ENCODE data around the gene LAT. TPM values are rescaled to one million over a fixed set of nuclear protein-coding genes. Genes with fewer than 3 reads are reported as not detected.
"Not testable (repeated sequence)": the region's sequence is repeated elsewhere in the genome, so short reads cannot be mapped to it uniquely, and the experiment has no call there.

The LAT gene, protein sequence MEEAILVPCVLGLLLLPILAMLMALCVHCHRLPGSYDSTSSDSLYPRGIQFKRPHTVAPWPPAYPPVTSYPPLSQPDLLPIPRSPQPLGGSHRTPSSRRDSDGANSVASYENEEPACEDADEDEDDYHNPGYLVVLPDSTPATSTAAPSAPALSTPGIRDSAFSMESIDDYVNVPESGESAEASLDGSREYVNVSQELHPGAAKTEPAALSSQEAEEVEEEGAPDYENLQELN
- total RNA-seq = 359 and 362 TPM in 2 replicates

DNA sequence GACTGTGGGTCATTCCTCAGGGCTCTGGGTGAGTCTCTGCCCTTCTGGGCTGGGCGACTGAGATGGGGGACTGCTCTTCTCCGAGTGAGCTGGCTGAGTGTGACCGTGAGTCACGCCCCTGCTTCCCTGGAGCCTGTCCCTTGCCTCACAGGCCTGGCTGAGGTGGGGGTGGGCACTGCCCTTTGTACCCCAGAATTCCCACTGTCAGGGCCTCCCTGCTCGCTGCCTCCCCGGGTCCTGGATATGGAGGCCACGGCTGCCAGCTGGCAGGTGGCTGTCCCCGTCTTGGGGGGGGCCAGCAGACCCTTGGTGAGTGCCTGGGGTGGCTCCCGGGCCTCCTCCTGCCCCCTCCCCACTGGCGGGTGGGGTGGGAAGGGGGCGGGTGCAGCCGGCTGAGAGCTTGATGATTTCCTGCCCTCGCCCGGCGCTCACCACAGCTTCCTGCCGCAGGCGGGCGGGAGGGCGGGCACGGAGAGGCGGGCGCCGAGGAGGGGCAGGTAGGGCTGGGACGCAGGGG lies at the start of gene LAT:
Gene LAT, plus strand, starts transcription at position 434 of the 517 bp plus-strand sequence. CDS start 366 bp downstream, outside the sequence.
- intact Hi-C loops (cut with micrococcal nuclease) = loop anchor here (1.0 to 10.0 kb wide), 4 partner anchors 10 to 1617 kb away; partner anchors contain the start of genes NFATC2IP and SPNS1

DNA sequence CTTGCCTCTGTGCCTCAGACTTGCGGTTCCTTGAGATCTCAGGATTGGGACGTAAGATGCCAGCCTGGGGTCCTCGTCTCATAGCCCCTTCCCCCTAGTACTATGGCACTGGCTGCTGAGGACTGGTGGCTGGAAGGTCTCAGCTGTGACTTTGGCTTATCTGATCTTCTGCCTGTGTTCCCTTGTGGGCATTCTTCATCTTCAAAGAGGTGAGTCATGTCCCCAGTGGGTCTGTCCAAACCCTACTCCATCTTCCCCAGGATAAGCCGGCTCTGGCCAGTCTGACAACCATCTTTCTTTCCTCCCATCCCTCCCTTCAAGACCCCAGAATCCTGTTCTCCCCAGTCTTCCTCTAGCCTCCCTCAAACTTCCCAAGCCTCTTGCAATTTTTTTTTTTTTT lies 49.5 kb upstream of the LAT start:
- intact Hi-C loops (cut with micrococcal nuclease) = loop anchor here (10.0 kb wide), 2 partner anchors 381 to 441 kb away; partner anchors contain the start of genes APOBR, CLN3 and SGF29

DNA sequence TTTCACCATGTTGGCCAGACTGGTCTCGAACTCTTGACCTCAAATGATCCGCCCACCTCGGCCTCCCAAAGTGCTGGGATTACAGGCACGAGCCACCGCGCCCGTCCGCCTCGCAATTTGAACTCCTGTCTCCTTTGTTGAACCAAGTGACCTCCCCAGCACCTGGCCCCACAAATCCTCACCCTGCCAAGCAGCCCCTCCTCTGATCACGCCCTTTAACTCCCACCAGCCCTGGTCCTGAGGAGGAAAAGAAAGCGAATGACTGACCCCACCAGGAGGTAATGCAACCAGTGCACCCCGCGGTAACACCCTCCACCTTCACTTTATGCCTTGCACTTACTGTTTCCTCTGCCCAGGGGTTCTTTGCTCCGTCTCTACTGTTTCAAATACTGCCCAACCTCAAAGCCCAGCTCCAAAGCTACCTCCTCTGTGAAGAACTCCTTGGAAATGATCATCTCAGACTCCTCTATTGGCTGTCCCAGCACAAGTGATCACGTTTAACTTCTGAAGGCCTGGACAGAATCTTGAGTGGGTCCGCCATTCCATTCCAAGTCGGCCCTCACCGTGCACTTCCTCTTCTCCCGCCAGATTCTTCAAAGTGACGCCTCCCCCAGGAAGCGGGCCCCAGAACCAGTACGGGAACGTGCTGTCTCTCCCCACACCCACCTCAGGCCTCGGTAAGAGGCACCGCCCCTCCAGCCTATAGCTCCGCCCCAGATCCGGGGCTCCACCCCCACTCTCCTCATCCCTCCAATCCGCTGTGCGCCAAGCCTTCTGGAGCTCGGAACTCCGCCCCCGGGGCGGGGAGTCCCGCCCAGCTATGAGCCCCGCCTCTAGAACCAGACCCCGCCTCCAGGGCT lies 48.7 kb upstream of the LAT start:
- intact Hi-C loops (cut with micrococcal nuclease) = loop anchor here (1.0 to 10.0 kb wide), 4 partner anchors 11 to 441 kb away; partner anchors contain the start of genes APOBR, CLN3, NFATC2IP and RABEP2

DNA sequence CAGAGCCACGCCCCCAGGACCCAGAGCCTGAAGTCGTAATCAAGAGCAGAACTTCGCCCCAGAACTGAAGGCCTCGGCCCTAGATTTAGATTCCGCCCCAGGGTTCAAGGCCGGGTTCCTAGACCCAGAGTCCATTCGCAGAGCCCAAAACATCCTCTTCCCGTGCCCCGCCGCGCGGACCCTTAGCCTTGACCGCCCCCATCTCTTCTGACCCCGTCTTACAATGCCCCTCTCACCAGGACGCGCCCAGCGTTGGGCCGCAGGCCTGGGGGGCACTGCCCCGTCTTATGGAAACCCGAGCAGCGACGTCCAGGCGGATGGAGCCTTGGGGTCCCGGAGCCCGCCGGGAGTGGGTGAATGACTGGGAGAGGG lies 48.1 kb upstream of the LAT start:
- intact Hi-C loops (cut with micrococcal nuclease) = loop anchor here (1.0 to 10.0 kb wide), 4 partner anchors 11 to 442 kb away; partner anchors contain the start of genes APOBR, CLN3, NFATC2IP and RABEP2

DNA sequence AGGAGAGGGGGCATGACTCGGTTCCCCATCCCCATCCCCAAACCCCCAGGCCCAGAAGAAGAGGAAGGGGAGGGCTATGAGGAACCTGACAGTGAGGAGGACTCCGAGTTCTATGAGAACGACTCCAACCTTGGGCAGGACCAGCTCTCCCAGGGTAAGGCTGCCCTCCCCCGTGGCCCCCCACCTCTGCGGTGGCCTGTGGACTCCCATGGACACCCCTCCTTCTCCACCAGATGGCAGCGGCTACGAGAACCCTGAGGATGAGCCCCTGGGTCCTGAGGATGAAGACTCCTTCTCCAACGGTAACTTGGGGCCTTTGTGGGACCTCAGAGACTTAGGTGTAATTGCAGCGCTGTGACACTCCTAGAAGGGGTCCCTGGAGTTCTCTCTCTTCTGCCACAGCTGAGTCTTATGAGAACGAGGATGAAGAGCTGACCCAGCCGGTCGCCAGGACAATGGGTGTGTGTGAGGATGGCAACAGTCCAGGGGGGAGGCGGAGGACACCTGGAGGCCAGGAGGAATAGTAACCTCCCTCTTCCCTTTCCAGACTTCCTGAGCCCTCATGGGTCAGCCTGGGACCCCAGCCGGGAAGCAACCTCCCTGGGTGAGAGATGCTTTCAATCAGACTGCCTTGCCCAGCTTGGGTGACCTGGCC lies 47.5 kb upstream of the LAT start:
- intact Hi-C loops (cut with micrococcal nuclease) = loop anchor here (10.0 kb wide), 2 partner anchors 383 to 443 kb away; partner anchors contain the start of genes APOBR, CLN3 and SGF29

DNA sequence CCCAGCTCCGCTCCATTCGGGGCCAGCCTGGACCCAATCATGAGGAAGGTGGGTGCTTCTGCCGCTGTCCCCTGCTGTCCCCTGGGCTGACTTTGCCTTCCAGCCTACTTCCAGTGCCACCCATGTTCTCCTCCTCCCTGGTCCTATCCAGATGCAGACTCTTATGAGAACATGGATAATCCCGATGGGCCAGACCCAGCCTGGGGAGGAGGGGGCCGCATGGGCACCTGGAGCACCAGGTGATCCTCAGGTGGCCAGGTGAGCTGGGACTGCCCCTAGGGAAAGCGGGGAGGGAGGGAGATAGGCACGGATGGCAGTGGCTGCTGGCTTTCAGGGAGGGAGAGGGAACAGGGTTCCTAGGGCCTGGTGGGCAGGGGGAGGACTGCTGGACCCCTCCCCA lies 46.1 kb upstream of the LAT start:
- intact Hi-C loops (cut with micrococcal nuclease) = loop anchor here (10.0 kb wide), 2 partner anchors 384 to 444 kb away; partner anchors contain the start of genes APOBR, CLN3 and SGF29

DNA sequence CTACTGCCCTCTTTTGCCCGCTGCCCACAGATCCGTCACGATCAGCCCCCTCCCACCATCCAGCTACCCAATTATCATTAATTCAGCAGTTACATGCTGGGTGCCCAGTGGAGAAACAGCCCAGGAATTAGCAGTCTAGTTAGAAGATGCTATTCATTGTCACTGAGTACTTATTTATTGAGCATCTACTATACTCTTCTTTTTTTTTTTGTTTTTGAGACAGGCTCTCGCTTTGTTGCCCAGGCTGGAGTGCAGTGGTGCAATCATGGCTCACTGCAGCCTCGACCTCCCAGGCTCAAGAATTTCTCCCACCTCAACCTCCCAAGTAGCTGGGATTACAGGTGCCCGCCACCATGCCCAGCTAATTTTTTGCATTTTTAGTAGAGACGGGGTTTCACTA lies 45.0 kb upstream of the LAT start:
- intact Hi-C loops (cut with micrococcal nuclease) = loop anchor here (10.0 kb wide), 2 partner anchors 385 to 445 kb away; partner anchors contain the start of genes APOBR, CLN3 and SGF29

DNA sequence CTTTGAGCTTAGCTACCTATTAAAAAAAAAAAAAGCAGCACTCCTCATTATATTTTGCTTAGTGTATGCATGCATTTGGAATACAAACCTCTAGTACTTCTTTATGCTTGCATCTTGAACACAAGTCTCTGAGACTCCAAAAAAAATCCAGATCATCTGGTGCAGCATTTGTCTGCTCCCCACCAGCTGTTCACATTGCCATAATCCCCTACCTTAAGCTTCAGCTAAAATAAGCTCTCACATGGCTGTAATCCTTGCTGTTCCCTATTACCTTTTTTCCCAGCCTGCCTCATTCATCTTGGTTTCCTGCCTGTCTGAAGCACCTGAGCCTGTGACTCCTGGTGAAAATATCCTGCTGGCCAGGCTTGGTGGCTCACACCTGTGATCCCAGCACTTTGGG lies 41.6 kb upstream of the LAT start:
- intact Hi-C loops (cut with micrococcal nuclease) = no loop called here

DNA sequence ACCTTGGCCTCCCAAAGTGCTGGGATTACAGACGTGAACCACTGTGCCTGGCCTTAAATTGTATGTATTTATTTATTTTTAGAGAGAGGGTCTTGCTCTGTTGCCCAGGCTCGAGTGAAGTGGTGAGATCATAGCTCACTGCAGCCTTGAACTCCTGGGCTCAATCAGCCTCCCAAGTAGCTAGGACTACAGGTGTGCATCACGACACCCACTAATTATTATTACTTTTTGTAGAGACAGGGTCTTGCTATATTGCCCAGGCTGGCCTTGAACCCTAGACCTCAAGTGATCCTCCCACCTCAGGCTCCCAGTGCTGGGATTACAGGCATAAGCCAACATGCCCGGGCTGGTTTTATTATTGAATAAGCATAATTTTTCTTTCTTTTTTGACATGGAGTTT lies 38.2 kb upstream of the LAT start:
- intact Hi-C loops (cut with micrococcal nuclease) = no loop called here

DNA sequence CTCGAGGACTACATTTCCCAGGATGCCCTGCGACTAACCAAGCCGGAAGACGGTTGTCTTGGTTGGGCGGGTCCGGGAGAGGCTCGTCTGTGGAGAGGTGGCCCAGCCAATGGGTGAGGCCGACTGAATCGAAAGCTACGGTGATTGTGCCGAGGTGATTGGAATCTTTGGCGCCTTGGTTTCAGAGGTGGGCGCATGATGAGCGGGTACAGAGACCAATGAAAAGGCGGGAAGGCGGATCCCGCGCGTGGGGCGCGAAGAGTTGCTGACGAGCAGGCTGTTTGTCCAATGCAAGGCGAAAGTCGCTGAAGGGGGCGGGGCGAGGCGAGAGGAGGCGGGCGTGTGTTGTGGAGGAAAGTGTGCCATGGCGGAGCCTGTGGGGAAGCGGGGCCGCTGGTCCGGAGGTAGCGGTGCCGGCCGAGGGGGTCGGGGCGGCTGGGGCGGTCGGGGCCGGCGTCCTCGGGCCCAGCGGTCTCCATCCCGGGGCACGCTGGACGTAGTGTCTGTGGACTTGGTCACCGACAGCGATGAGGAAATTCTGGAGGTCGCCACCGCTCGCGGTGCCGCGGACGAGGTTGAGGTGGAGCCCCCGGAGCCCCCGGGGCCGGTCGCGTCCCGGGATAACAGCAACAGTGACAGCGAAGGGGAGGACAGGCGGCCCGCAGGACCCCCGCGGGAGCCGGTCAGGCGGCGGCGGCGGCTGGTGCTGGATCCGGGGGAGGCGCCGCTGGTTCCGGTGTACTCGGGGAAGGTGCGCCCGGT lies 34.0 kb upstream of the LAT start, which contains the start of gene NFATC2IP:
Gene NFATC2IP, plus strand, starts transcription at position 290 of the 762 bp plus-strand sequence. Its CDS starts 75 bp downstream, at position 365.
- intact Hi-C loops (cut with micrococcal nuclease) = loop anchor here (1.0 to 5.0 kb wide), 8 partner anchors 15 to 127 kb away; partner anchors contain the start of genes LAT, RABEP2, SH2B1 and SPNS1

DNA sequence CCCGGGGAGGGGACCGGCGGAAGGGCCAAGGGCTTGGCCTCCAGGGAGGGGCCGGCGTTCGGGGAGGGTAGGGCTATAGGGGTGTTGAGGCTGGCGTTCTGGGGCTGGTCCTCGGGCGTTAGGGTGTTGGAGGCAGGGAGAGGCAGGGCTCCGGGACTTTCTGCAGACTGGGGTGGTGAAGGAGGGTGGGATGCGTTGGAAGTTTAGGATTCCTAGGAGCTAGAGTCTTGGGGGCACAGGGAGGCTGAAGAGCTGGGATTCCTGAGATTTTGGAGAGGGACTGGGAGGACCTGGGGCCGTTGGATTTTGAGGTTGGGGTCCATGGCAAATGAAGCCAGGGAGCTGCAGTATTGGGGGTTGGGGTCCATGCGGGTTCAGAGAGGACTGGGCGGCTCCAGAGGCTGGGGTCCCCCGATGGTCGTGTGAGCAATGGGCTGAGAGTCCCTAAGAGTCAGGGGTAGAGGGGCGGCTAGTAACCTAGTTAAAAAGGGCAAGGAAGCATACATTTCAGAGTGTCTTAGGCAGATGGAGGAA lies 33.4 kb upstream of the LAT start:
- intact Hi-C loops (cut with micrococcal nuclease) = loop anchor here (2.0 to 5.0 kb wide), 3 partner anchors 33 to 104 kb away; partner anchors contain the start of genes LAT, SH2B1 and TUFM

DNA sequence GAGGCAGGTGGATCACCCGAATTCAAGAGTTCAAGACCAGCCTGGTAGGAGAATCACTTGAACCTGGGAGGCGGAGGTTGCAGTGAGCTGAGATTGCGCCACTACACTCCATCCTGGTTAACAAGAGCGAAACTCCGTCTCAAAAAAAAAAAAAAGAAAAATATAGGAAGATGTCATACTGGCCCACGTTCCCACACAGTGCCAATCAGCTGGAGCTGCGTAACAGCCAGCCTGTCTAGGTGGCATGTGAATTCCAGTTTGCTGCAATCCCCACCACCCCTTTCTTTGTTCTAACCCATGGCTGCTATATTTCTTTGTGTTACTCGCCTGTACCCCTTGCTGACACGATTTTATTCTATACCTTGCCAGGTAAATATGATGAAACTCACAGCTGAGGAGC lies 26.6 kb upstream of the LAT start:
- intact Hi-C loops (cut with micrococcal nuclease) = no loop called here

DNA sequence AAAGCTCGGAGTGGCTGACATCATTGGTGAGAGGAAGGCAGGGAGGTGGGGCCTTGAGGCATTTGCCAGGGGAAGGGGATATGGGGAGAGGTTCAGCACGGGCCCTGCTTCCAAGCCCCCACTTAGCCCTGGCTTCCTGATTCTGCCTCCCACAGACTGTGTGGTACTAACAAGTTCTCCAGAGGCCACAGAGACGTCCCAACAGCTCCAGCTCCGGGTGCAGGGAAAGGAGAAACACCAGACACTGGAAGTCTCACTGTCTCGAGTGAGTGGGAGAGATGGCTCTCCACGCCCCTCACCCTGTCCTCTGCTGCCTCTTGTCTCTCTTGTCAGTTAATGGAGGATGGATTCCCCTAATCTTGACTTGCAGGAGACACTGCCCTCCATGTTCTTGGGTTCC lies 26.0 kb upstream of the LAT start:
- intact Hi-C loops (cut with micrococcal nuclease) = no loop called here

DNA sequence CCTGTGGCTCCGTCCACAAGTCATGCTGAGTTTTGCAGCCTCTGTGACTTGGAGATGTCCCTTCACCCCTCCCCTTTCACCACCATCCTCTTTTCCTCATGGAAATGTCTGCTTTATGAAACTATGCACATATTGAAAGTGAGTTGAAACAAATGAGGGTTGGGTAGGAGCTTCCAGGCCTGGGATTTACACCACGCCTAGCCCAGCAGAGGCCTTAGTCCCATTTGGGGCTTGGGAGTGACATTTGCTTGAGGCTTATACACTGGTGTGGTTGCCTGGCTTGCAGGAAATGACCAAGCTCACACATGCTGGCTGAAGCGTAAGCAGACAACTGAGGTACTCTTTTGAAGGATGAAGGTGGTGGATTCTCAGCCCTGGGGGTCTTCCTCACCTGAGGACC lies 20.8 kb upstream of the LAT start:
- intact Hi-C loops (cut with micrococcal nuclease) = no loop called here

DNA sequence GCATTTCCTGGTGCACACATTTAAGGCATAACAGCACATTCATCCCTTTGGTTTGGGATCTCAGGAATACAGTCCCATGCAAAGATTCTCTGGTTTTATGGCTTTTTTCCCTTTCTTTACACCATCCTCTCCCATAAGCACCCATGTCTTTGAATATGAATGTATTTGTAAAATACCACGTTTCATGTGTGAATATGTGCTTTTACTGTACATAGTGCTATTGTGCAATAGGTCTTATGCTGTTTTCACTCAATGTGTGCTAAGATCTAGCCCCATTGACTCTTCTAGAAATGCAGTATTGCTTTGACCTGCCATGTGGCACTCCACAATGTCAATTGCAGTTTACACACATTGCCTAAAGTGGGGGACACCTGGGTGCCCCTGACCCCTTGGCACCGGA lies 20.4 kb upstream of the LAT start:
- intact Hi-C loops (cut with micrococcal nuclease) = no loop called here

DNA sequence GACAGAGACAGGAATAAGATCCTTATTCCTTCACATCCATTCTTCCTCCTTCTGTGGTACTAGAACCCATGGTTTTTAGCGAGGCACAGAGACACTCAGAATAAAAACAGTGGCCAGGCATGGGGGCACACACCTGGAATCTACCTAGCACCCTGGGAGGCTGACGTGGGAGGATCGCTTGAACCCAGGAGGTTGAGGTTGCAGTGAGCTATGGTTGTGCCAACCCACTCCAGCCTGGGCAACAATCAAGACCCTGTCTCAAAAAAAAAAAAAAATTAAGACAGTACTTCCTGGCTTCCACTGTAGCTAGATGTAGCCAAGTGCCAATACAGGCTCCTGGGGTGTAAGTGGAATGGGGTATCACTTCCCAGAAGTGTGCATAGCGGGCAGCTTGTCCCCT lies 17.7 kb upstream of the LAT start:
- intact Hi-C loops (cut with micrococcal nuclease) = no loop called here

DNA sequence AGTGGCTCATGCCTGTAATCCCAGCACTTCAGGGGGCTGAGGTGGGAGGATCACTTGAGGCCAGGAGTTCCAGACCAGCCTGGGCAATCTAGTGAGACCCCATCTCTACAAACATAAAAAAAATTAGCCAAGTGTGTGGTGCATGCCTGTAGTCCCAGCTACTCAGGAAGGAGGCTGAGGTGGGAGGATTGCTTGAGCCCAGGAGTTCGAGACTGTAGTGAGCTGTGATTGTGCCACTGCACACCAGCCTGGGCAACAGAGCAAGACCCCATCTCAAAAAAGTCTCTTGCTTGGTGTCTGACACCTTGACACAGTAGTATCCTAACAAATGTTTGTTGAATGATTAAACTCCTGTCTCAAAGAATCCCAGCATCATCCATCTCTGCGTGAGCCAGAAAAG lies 15.2 kb upstream of the LAT start:
- intact Hi-C loops (cut with micrococcal nuclease) = not testable (repeated sequence)

DNA sequence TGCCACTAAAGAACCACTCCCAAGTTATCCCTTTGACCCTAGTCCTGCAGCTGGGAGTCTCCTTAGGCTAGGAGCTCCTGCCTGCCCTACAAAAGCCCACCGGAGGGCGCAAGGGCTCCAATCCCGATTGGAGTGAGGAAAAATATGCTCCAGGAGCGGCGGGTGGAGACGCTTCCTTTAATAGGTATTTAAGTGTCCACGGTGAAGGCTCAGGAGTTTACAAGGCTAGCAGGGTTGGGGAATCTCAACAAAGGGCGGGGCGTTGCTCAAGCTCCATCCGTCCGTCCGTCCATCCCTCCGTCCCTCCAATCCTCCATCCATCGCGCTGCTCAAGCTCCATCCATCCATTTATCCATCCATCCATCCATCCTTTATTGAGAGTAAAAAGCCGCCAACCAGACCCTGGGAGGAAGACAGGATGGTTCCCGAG lies 10.8 kb upstream of the LAT start:
- intact Hi-C loops (cut with micrococcal nuclease) = loop anchor here (1.0 to 2.0 kb wide), 7 partner anchors 11 to 150 kb away; partner anchors contain the start of genes LAT, NFATC2IP and RABEP2

DNA sequence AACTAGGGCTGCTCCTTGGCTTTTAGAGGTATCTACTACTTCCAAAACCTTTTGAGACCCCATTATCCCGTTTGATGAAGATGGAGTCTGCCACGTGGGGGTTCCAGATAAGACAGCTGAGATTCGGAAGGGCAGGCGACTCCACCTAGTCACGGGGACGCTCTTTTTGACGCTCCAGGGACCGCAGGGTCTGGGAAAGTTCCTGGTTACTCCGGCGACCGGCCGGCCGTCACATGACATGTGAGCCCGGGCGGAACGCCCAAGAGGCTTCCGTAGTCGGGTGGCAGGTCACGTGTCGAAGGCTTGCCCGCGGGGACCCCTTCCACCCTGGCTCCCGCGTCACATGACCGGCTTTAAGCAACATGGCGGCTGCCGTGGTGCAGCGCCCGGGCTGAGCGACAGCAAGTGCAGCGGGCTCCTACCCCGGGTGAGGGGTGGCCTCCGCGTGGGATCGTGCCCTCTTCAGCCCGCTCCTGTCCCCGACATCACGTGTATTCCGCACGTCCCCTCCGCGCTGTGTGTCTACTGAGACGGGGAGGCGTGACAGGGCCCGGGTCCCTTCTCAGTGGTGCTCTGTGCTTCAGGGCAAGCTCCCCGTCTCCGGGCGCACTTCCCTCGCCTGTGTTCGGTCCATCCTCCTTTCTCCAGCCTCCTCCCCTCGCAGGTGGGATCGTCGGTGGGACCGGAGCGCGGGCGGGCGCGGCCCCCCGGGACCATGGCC lies 10.3 kb upstream of the LAT start, which contains the start of gene SPNS1:
Gene SPNS1, plus strand, starts transcription at position 342 of the 721 bp plus-strand sequence. Its CDS starts 374 bp downstream, at position 716.
- intact Hi-C loops (cut with micrococcal nuclease) = loop anchor here (1.0 to 2.0 kb wide), 7 partner anchors 11 to 150 kb away; partner anchors contain the start of genes LAT, NFATC2IP and RABEP2

Data from T-helper 1 cell treated with Interleukin-12 subunit alpha and Interleukin-12 subunit beta and Interleukin-4 antibody, amounts not matched to agents 30 ng/mL and 1 ng/mL, for 36 hours (primary cell).